HCT116 (cell line): ENCODE measurements around the gene TMEM242. TPM values are rescaled to one million over a fixed set of nuclear protein-coding genes. Genes with fewer than 3 reads are reported as not detected.

ENCODE experiments used
- ATAC-seq: fragments of 200-7000 bp; cut with Tn5 transposase; 2 replicates; pipeline ENCODE4 v1.9.1; 2020; ENCODE audit warnings: mild to moderate bottlenecking, moderate library complexity
- BruUV-seq: library from RNA; stranded (reverse); fragments of 400-500 nt; replicated peaks from 2 replicates; lab custom pipeline; 2021; lab: Mats Ljungman, UMichigan
- CTCF ChIA-PET: fragments of 300-600 bp; sonication (Branson Sonifier 250); formaldehyde crosslinking; loops from one replicate; lab custom pipeline; 2021; ENCODE audit warnings: antibody characterized with exemption; lab: Charles Lee
- POLR2A ChIA-PET: fragments of 300-600, 350-600 bp; sonication (Branson Sonifier 250); formaldehyde crosslinking; loops from one replicate; lab custom pipeline; 2021; ENCODE audit warnings: antibody characterized with exemption; lab: Charles Lee
- RAD21 ChIA-PET, 2 experiments: fragments of 300-600 bp; sonication (Branson Sonifier 250); formaldehyde crosslinking; loops; one replicate each; lab custom pipeline; 2023; ENCODE audit warnings: low total read pairs in 2 of 2; ENCODE audit not compliant: uncharacterized antibody in 2 of 2, unreplicated experiment in 2 of 2, low non-redundant PET in 1 of 2; lab: Charles Lee
- DNase-seq: peaks from one replicate; pipeline ENCODE4 v3.0.0-alpha.2; 2010; ENCODE audit warnings: low read depth, low spot score
- H2AFZ ChIP-seq: fragments of 200-600 bp; shearing (Covaris generic), sonication (generic); 2 replicates; pipeline ENCODE4 v1.6.1; 2017; ENCODE audit warnings: low read depth, mixed run types, mixed read lengths, antibody characterized with exemption, low read length; ENCODE audit not compliant: poor library complexity, severe bottlenecking
- H3K27ac ChIP-seq: 2 replicates; pipeline ENCODE4 v1.5.1; 2012; ENCODE audit warnings: low read depth, low read length
- H3K27me3 ChIP-seq: fragments of 200-600 bp; sonication (generic); 2 replicates; pipeline ENCODE4 v1.6.1; 2016; ENCODE audit warnings: mixed run types, low read length, mixed read lengths; ENCODE audit not compliant: insufficient read depth
- H3K36me3 ChIP-seq, 2 experiments: fragments of 200-500 bp in 1 of 2; fragments of 200-600 bp in 1 of 2; sonication (Bioruptor generic) in 1 of 2; sonication (generic) in 1 of 2; 2 replicates each; pipeline versions ENCODE4 v1.5.1 to v1.6.1; 2014 to 2016; ENCODE audit warnings: low read length in 2 of 2, inconsistent platforms in 1 of 2, mixed read lengths in 1 of 2, mixed run types in 1 of 2; ENCODE audit not compliant: insufficient read depth in 2 of 2, control insufficient read depth in 1 of 2
- H3K4me1 ChIP-seq, 2 experiments: fragments of 200-600 bp in 1 of 2; sonication (generic) in 1 of 2; 2 replicates each; pipeline versions ENCODE4 v1.5.1 to v1.6.1; 2012 to 2017; ENCODE audit warnings: low read length in 2 of 2, inconsistent platforms in 1 of 2, mild to moderate bottlenecking in 1 of 2, mixed read lengths in 1 of 2, mixed run types in 1 of 2, moderate library complexity in 1 of 2; ENCODE audit not compliant: insufficient read depth in 2 of 2, control insufficient read depth in 1 of 2
- H3K4me2 ChIP-seq: fragments of 200-600 bp; sonication (generic); 2 replicates; pipeline ENCODE4 v1.6.1; 2017; ENCODE audit warnings: mixed run types, low read length, mixed read lengths
- H3K4me3 ChIP-seq, 2 experiments: fragments of 200-600 bp in 1 of 2; sonication (generic) in 1 of 2; replicated peaks in 1 of 2; 2 replicates each; pipeline ENCODE4 v1.5.1; 2011 to 2016; ENCODE audit warnings: low read length in 2 of 2, control low read depth in 1 of 2, low read depth in 1 of 2, mild to moderate bottlenecking in 1 of 2, mixed read lengths in 1 of 2, mixed run types in 1 of 2
- H3K79me2 ChIP-seq: fragments of 200-600 bp; sonication (generic); 2 replicates; pipeline ENCODE4 v1.6.1; 2017; ENCODE audit warnings: mild to moderate bottlenecking, mixed run types, low read length, moderate library complexity, mixed read lengths; ENCODE audit not compliant: insufficient read depth
- H3K9ac ChIP-seq: fragments of 200-600 bp; sonication (generic); 2 replicates; pipeline ENCODE4 v1.6.1; 2016; ENCODE audit warnings: low read length, mixed read lengths
- H3K9me2 ChIP-seq: fragments of 200-600 bp; sonication (generic), shearing (Covaris generic); 2 replicates; pipeline ENCODE4 v1.6.1; 2017; ENCODE audit warnings: mixed run types, mild to moderate bottlenecking, moderate library complexity; ENCODE audit not compliant: insufficient read depth
- H3K9me3 ChIP-seq, 2 experiments: fragments of 200-500 bp in 1 of 2; fragments of 200-600 bp in 1 of 2; sonication (Bioruptor generic) in 1 of 2; sonication (generic) in 1 of 2; 2 replicates each; pipeline ENCODE4 v1.6.1; 2014 to 2017; ENCODE audit warnings: low read length in 2 of 2, mixed read lengths in 2 of 2, inconsistent platforms in 1 of 2, low read depth in 1 of 2, mild to moderate bottlenecking in 1 of 2, mixed run types in 1 of 2, moderate library complexity in 1 of 2; ENCODE audit not compliant: control insufficient read depth in 1 of 2, insufficient read depth in 1 of 2
- H4K20me1 ChIP-seq: fragments of 200-600 bp; sonication (generic), shearing (Covaris generic); 2 replicates; pipeline ENCODE4 v1.6.1; 2017; ENCODE audit warnings: mixed run types, mild to moderate bottlenecking, moderate library complexity; ENCODE audit not compliant: insufficient read depth
- CEBPB ChIP-seq: IDR thresholded peaks from 2 replicates; pipeline ENCODE4 v1.6.1; 2012; ENCODE audit warnings: low read depth
- EGR1 ChIP-seq: IDR thresholded peaks from 2 replicates; pipeline ENCODE4 v1.6.1; 2012; ENCODE audit warnings: low read depth
- ELF1 ChIP-seq: IDR thresholded peaks from 2 replicates; pipeline ENCODE4 v1.6.1; 2012; ENCODE audit warnings: low read depth, borderline replicate concordance
- EZH2phosphoT487 ChIP-seq: fragments of 200-600 bp; IDR thresholded peaks from 2 replicates; pipeline ENCODE4 v1.6.1; 2018; ENCODE audit warnings: antibody characterized with exemption, borderline replicate concordance
- FOSL1 ChIP-seq: IDR thresholded peaks from 2 replicates; pipeline ENCODE4 v1.6.1; 2012; ENCODE audit warnings: low read depth
- RAD21 ChIP-seq: IDR thresholded peaks from 2 replicates; pipeline ENCODE4 v1.6.1; 2012; ENCODE audit warnings: low read depth, mild to moderate bottlenecking
- SIN3A ChIP-seq: IDR thresholded peaks from 2 replicates; pipeline ENCODE4 v1.6.1; 2012; ENCODE audit warnings: low read depth
- SRF ChIP-seq: IDR thresholded peaks from 2 replicates; pipeline ENCODE4 v1.6.1; 2012; ENCODE audit warnings: low read depth
- intact Hi-C: fragments of 100-400 bp; cut with micrococcal nuclease; formaldehyde crosslinking; loops from 2 replicates; pipeline ENCODE4 v1.10.0; 2022
- total RNA-seq: library from RNA; stranded (reverse); gene quantifications from one replicate; pipeline ENCODE4 v1.2.1, GENCODE V29; 2021; ENCODE audit not compliant: unreplicated experiment
- TF ChIP-seq, protein P1 (sequence below): IDR thresholded peaks from 2 replicates; pipeline ENCODE4 v1.6.1; 2012
- TF ChIP-seq, protein P2 (sequence below): IDR thresholded peaks from 2 replicates; pipeline ENCODE4 v1.6.1; 2012

The TMEM242 gene
- total RNA-seq, 1 experiment from 2014 or later = 11.6 TPM

DNA sequence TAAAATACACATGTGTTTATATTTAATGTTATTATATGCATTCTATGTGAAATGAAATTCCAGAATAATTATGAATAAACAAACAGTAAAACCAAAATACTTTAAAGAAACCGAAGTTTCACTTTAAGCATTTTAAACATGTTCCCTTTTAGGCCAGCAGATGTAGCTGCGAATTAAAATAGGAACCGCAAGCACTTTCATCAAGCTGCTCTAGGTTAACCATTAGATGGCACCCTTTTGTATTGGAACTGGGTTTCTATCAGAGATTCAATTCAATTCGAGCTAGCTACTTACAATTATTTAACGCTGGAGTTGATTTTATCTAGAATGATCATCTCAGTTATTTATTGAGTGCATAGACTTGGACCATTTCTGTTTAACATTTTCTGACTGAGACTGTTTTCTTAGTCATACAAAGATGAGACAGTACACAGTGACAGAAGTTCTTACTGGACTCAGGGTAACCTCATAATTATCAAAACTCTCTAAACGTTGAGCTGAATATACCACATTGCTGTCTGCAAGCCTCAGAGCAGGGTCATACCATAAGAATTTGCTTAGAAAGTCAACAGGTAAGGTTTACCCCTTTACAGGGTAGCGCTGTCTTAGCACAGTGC, 8.5 kb downstream of the TMEM242 start (continued):
- TF ChIP-seq RAD21 = peak; percentile 98
- 0 out of 2 replicates have a peak, but pooled peaks have one; percentile 9 for TF ChIP-seq FOSL1
- TF ChIP-seq, all 23 proteins: peak for 6

DNA sequence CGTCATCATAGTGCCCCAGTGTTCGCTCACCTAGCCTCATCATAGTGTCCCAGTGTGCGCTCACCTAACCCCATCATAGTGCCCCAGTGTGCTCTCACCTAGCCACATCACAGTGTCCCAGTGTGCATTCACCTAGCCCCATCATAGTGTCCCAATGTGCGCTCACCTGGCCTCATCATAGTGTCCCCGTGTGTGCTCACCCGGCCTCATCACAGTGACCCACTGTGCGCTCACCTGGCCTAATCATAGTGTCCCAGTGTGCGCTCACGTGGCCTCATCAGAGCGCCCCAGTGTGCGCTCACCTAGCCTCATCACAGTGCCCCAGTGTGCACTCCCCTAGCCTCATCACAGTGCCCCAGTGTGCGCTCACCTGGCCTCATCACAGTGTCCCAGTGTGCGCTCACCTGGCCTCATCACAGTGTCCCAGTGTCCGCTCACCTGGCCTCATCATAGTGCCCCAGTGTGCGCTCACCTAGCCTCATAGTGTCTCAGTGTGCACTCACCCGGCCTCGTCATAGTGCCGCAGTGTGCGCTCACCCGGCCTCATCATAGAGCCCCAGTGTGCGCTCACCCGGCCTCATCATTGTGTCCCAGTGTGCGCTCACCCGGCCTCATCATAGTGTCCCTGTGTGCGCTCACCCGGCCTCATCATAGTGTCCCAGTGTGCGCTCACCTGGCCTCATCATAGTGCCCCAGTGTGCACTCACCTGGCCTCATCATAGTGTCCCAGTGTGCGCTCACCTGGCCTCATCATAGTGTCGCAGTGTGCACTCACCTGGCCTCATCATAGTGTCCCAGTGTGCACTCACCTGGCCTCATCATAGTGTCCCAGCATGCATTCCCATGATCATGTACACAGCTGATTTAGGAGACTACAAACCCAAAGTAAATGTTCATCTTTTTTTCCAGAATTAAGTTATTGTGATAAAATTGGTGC, 9.5 kb downstream of the TMEM242 start:
- H3K9me2 ChIP-seq = no peaks in the 10 kb centered on the region
- H3K27me3 ChIP-seq = no peaks in the 10 kb centered on the region
- H3K9ac ChIP-seq = no peak overlapping the region
- intact Hi-C loops = loop anchor here (1.0 to 10.0 kb wide), 6 partner anchors 22 to 821 kb away; no protein-coding TSS in a partner anchor
- H4K20me1 ChIP-seq = no peaks in the 10 kb centered on the region
- TF ChIP-seq SIN3A (no peak), EZH2phosphoT487 (no peak), SRF (no peak), CEBPB (no peak), EGR1 (no peak), ELF1 (no peak)
- TF ChIP-seq, protein P1, sequence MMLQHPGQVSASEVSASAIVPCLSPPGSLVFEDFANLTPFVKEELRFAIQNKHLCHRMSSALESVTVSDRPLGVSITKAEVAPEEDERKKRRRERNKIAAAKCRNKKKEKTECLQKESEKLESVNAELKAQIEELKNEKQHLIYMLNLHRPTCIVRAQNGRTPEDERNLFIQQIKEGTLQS = no peak
- TF ChIP-seq, protein P2, sequence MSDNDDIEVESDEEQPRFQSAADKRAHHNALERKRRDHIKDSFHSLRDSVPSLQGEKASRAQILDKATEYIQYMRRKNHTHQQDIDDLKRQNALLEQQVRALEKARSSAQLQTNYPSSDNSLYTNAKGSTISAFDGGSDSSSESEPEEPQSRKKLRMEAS = no peak
- TF ChIP-seq, all 23 proteins: peak for 0
- CTCF ChIA-PET = interaction anchor here (1.0 to 2.1 kb wide), 6 partner anchors 10 to 447 kb away, joined by 3 to 33 read pairs (median 15); partner anchors contain the start of gene TMEM242
- Histone ChIP-seq H3K27ac (no peak overlapping the region), H3K36me3 (peaks cover 8 to 32% of the 10 kb centered on the region in 2 experiments; a peak in 3 of 4 replicates), H3K4me3 (no peak overlapping the region), H3K4me2 (no peak overlapping the region), H2AFZ (no peak overlapping the region), H3K9me3 (no peaks in the 10 kb centered on the region), H3K79me2 (no peaks in the 10 kb centered on the region; the same call in 1 of the 2 replicates), H3K4me1 (peaks cover 5 to 14% of the 10 kb centered on the region in 2 experiments)
- ATAC-seq (no peak), DNase-seq (no peak)
- no TSS peak for BruUV-seq
- POLR2A ChIA-PET = interaction anchor here (1.3 kb wide), 1 partner anchor 299 kb away, joined by 4 read pairs; no protein-coding TSS in a partner anchor
- RAD21 ChIA-PET = interaction anchor here in 1 of 2 experiments (1.4 kb wide), 1 partner anchor 283 kb away, joined by 6 read pairs; no protein-coding TSS in a partner anchor
